ENCODE data around the gene PLCE1. TPM values are rescaled to one million over a fixed set of nuclear protein-coding genes. Genes with fewer than 3 reads are reported as not detected.

The PLCE1 gene
- total and polyA plus RNA-seq, 2 experiments from 2014 or later: 0.10 to 0.58 TPM

DNA sequence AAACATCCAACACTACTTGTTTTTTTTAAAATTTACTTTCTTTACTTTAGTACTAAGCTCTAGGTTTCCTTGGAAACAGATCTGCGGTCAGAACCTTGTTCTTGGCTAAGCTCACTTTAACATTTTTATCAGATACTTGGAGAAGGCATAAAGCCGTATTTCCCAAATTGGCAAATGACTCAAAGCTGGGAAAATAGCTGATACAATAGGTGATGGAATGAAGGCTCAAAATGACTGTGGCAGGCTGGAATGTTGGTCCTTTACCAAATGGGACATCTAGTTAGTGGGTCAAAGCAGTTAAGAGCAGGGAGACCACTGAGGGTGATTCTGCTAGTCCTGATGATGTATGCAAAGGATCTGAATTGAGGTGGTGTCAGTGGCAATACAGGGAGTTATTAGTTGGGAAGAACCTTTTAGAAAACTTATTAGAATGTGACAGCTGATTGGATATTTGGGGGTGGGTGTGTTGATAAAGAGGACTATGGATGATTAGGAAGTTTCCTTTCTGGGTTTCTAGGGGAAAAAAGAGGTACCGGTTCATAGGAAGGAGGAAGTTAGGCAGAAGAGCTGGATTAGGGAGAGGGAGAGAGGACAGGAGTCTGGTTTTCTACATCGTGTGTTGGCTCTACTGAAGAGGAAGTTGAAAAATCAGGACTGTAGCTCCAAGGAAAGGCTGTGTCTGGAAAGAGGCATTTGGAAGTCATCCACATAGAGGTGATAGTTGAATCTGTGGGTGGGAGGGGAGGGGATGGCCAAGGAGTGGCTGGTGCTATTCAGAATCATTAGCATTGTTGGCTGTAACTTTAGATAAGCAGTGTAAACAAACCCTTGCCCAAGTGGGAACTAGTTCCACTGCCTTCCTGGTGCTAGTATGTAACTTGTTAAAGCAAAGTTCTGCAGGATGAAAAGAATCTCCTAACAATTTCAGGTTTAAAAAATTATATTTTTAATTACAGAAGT lies 13.1 kb downstream of the PLCE1 start (continued):
- TF ChIP-seq, protein P1, sequence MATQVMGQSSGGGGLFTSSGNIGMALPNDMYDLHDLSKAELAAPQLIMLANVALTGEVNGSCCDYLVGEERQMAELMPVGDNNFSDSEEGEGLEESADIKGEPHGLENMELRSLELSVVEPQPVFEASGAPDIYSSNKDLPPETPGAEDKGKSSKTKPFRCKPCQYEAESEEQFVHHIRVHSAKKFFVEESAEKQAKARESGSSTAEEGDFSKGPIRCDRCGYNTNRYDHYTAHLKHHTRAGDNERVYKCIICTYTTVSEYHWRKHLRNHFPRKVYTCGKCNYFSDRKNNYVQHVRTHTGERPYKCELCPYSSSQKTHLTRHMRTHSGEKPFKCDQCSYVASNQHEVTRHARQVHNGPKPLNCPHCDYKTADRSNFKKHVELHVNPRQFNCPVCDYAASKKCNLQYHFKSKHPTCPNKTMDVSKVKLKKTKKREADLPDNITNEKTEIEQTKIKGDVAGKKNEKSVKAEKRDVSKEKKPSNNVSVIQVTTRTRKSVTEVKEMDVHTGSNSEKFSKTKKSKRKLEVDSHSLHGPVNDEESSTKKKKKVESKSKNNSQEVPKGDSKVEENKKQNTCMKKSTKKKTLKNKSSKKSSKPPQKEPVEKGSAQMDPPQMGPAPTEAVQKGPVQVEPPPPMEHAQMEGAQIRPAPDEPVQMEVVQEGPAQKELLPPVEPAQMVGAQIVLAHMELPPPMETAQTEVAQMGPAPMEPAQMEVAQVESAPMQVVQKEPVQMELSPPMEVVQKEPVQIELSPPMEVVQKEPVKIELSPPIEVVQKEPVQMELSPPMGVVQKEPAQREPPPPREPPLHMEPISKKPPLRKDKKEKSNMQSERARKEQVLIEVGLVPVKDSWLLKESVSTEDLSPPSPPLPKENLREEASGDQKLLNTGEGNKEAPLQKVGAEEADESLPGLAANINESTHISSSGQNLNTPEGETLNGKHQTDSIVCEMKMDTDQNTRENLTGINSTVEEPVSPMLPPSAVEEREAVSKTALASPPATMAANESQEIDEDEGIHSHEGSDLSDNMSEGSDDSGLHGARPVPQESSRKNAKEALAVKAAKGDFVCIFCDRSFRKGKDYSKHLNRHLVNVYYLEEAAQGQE (IDR thresholded peaks at IDR 0.05; ENCODE audit: unreplicated experiment): no peak
- TF ChIP-seq NANOG (IDR thresholded peaks at IDR 0.05; ENCODE audit: borderline replicate concordance) (no peak), CREB1 (CRISPR knock-in tag; IDR thresholded peaks at IDR 0.05; ENCODE audit: low read depth) (no peak), POLR2AphosphoS5 (IDR thresholded peaks at IDR 0.05; ENCODE audit: low read depth) (no peak), EZH2 (IDR thresholded peaks at IDR 0.05; ENCODE audit: low read depth, unreplicated experiment) (no peak), STAT1 (IDR thresholded peaks at IDR 0.05; ENCODE audit: unreplicated experiment) (no peak), EZH2phosphoT487 (IDR thresholded peaks at IDR 0.05; ENCODE audit: unreplicated experiment) (no peak), ZNF114 (CRISPR knock-in tag; IDR thresholded peaks at IDR 0.05) (no peak)

DNA sequence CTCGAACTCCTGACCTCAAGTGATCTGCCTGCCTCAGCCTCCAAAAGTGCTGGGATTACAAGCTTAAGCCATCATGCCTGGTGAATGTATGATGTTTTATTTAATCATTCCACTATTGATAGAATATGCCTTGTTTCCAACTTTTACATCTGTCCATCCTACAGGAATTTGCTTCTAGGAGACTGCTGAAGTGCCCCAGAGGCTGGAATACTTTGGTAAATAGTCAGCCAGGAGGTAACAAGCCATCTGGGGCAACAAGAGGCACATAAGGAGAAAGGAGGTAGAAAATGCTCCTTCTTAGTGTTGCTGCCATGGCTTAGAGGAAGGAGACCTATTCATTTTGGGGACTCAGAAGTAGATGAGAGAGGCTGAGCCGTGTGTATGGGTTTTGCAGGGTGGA lies 14.8 kb downstream of the PLCE1 start:
- peaks cover 5% of the 10 kb centered on the region; the same call in 1 of the 3 replicates for H3K36me3 Mint-ChIP-seq (ENCODE audit: low read depth)
- peaks cover 10% of the 10 kb centered on the region for H3K9me3 Mint-ChIP-seq
- Histone ChIP-seq H3K36me3 (ENCODE audit: insufficient read depth) (no peaks in the 10 kb centered on the region; the same call in 1 of the 2 replicates), H3K27ac (ENCODE audit: low read depth) (no peak overlapping the region), H3K4me3 (no peak overlapping the region), H3K27me3 (ENCODE audit: insufficient read depth) (no peaks in the 10 kb centered on the region), H3F3A (replicated peaks; ENCODE audit: low read depth) (no peaks in the 10 kb centered on the region), H2AFZ (no peak overlapping the region), H3K4me1 (ENCODE audit: insufficient read depth) (peaks cover 3% of the 10 kb centered on the region; the same call in 1 of the 2 replicates), H3K79me2 (replicated peaks; ENCODE audit: insufficient read depth) (no peaks in the 10 kb centered on the region), H4K20me1 (replicated peaks; ENCODE audit: insufficient read depth) (no peaks in the 10 kb centered on the region), H3K9me2 (ENCODE audit: insufficient read depth) (peaks cover 5% of the 10 kb centered on the region; the same call in 1 of the 2 replicates), H3K4me2 (no peak overlapping the region)
- no peak overlapping the region for H3K4me3 Mint-ChIP-seq
- ATAC-seq (no peak), DNase-seq (ENCODE audit: low spot score) (no peak)
- no peak overlapping the region for H3K27ac Mint-ChIP-seq
- peaks cover 6% of the 10 kb centered on the region for H3K4me1 Mint-ChIP-seq
- H3K27me3 Mint-ChIP-seq (ENCODE audit: insufficient read depth, low read depth, poor library complexity): peaks cover under 1% of the 10 kb centered on the region
- TF ChIP-seq, protein P2, sequence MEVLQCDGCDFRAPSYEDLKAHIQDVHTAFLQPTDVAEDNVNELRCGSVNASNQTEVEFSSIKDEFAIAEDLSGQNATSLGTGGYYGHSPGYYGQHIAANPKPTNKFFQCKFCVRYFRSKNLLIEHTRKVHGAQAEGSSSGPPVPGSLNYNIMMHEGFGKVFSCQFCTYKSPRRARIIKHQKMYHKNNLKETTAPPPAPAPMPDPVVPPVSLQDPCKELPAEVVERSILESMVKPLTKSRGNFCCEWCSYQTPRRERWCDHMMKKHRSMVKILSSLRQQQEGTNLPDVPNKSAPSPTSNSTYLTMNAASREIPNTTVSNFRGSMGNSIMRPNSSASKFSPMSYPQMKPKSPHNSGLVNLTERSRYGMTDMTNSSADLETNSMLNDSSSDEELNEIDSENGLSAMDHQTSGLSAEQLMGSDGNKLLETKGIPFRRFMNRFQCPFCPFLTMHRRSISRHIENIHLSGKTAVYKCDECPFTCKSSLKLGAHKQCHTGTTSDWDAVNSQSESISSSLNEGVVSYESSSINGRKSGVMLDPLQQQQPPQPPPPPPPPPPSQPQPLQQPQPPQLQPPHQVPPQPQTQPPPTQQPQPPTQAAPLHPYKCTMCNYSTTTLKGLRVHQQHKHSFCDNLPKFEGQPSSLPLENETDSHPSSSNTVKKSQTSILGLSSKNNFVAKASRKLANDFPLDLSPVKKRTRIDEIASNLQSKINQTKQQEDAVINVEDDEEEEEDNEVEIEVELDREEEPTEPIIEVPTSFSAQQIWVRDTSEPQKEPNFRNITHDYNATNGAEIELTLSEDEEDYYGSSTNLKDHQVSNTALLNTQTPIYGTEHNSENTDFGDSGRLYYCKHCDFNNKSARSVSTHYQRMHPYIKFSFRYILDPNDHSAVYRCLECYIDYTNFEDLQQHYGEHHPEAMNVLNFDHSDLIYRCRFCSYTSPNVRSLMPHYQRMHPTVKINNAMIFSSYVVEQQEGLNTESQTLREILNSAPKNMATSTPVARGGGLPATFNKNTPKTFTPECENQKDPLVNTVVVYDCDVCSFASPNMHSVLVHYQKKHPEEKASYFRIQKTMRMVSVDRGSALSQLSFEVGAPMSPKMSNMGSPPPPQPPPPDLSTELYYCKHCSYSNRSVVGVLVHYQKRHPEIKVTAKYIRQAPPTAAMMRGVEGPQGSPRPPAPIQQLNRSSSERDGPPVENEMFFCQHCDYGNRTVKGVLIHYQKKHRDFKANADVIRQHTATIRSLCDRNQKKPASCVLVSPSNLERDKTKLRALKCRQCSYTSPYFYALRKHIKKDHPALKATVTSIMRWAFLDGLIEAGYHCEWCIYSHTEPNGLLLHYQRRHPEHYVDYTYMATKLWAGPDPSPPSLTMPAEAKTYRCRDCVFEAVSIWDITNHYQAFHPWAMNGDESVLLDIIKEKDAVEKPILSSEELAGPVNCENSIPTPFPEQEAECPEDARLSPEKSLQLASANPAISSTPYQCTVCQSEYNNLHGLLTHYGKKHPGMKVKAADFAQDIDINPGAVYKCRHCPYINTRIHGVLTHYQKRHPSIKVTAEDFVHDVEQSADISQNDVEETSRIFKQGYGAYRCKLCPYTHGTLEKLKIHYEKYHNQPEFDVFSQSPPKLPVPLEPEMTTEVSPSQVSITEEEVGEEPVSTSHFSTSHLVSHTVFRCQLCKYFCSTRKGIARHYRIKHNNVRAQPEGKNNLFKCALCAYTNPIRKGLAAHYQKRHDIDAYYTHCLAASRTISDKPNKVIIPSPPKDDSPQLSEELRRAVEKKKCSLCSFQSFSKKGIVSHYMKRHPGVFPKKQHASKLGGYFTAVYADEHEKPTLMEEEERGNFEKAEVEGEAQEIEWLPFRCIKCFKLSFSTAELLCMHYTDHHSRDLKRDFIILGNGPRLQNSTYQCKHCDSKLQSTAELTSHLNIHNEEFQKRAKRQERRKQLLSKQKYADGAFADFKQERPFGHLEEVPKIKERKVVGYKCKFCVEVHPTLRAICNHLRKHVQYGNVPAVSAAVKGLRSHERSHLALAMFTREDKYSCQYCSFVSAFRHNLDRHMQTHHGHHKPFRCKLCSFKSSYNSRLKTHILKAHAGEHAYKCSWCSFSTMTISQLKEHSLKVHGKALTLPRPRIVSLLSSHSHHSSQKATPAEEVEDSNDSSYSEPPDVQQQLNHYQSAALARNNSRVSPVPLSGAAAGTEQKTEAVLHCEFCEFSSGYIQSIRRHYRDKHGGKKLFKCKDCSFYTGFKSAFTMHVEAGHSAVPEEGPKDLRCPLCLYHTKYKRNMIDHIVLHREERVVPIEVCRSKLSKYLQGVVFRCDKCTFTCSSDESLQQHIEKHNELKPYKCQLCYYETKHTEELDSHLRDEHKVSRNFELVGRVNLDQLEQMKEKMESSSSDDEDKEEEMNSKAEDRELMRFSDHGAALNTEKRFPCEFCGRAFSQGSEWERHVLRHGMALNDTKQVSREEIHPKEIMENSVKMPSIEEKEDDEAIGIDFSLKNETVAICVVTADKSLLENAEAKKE (CRISPR knock-in tag; IDR thresholded peaks at IDR 0.05): no peak
- TF ChIP-seq ZNF331 (CRISPR knock-in tag; IDR thresholded peaks at IDR 0.05; ENCODE audit: low read depth): no peak
- TF ChIP-seq EZH2phosphoT487 (IDR thresholded peaks at IDR 0.05; ENCODE audit: unreplicated experiment): no peak
- no peak for TF ChIP-seq NANOG (IDR thresholded peaks at IDR 0.05; ENCODE audit: borderline replicate concordance)
- no peak for TF ChIP-seq EZH2 (IDR thresholded peaks at IDR 0.05; ENCODE audit: low read depth, unreplicated experiment)
- no peak for TF ChIP-seq POLR2AphosphoS5 (IDR thresholded peaks at IDR 0.05; ENCODE audit: low read depth)
- TF ChIP-seq STAT1 (IDR thresholded peaks at IDR 0.05; ENCODE audit: unreplicated experiment): no peak
- TF ChIP-seq JUNB (IDR thresholded peaks at IDR 0.05; ENCODE audit: unreplicated experiment): no peak
